ENCODE results near the gene GDAP1L1.

GRCh38 chr20:44204832-44205215 is 42.3 kb upstream of the GDAP1L1 start:
- no peak for TF ChIP-seq CTCF (IDR thresholded peaks at IDR 0.05)
- TF ChIP-seq POLR2A (IDR thresholded peaks at IDR 0.05) = no peak
- no peak for TF ChIP-seq POLR2AphosphoS5 (IDR thresholded peaks at IDR 0.05)
- no peak for TF ChIP-seq EP300 (IDR thresholded peaks at IDR 0.05; ENCODE audit: low read depth)

Measured in transverse colon (tissue), 4 donors.